Right cardiac atrium (tissue), 5 donors: ENCODE data around the gene ERBB3. TPM values are rescaled to one million over a fixed set of nuclear protein-coding genes. Genes with fewer than 3 reads are reported as not detected.

Source experiments
- ATAC-seq, 2 donors: fragments of 200-7000 bp; cut with Tn5 transposase; one replicate each; pipeline versions ENCODE4 v1.8.0 to v1.9.1; 2020; ENCODE audit warnings: moderate library complexity in 2 of 2, mild to moderate bottlenecking in 1 of 2
- DNase-seq, 3 donors: peaks; one replicate each; pipeline ENCODE4 v3.0.0-alpha.2; 2020
- H3K27ac ChIP-seq: one replicate; pipeline ENCODE4 v1.5.1; 2013; ENCODE audit warnings: mild to moderate bottlenecking, low read length, control low read depth, moderate library complexity
- H3K27me3 ChIP-seq: one replicate; pipeline ENCODE4 v1.6.1; 2013; ENCODE audit not compliant: control insufficient read depth, insufficient read depth
- H3K4me1 ChIP-seq: one replicate; pipeline ENCODE4 v1.6.1; 2013; ENCODE audit warnings: low read length; ENCODE audit not compliant: control insufficient read depth, insufficient read depth
- H3K4me3 ChIP-seq: one replicate; pipeline ENCODE4 v1.5.1; 2013; ENCODE audit warnings: low read length, control low read depth
- H3K9me3 ChIP-seq: one replicate; pipeline ENCODE4 v1.6.1; 2013; ENCODE audit warnings: low read length; ENCODE audit not compliant: control insufficient read depth
- WGBS: extraction: QIAGEN DNeasy Blood & Tissue Kit; methylation state at CpG from one replicate; pipeline ENCODE4 v1.1.7; 2013; 5-methylcytosine and 5-hydroxymethylcytosine counted together
- intact Hi-C, 4 donors: fragments of 100-400 bp; cut with DNase I; formaldehyde crosslinking; loops; one replicate each; pipeline versions ENCODE4 v1.11.0 to v1.14.0; 2022 to 2023
- polyA plus RNA-seq: library from polyadenylated mRNA; stranded (reverse); fragments of 200-250 nt; gene quantifications from one replicate; pipeline ENCODE4 v1.2.3, GENCODE V29; 2013
- total RNA-seq, 4 donors: library from RNA; stranded (reverse); fragmentation: NEBNext Ultra II Directional; extraction: Animal tissue kit (Norgen Biotek cat#: 25700); gene quantifications; one replicate each; pipeline ENCODE4 v1.2.1, GENCODE V29; 2021
- donor health status: healthy with polysubstance abuse.
- donor health status: DM: no; HTN: yes; CAD: no.
- donor health status: DM: no; HTN: no; CAD: no.
- donor health status: DM: no; HTN: yes; CAD: no; lungs with severe emphysema.
- donor health status: DM: yes; HTN: yes; CAD: no.

The ERBB3 gene
- total and polyA plus RNA-seq, 5 donors = 3.2 to 7.4 (median 6.4) TPM

- no peak for DNase-seq
- ATAC-seq = no peak
- intact Hi-C loops = no loop called here
Measured at GRCh38 chr12:56101045-56101444, 21.1 kb downstream of the ERBB3 start.

GRCh38 chr12:56102683-56103065 is 22.7 kb downstream of the ERBB3 start:
- Histone ChIP-seq H3K4me3 (no peak overlapping the region), H3K9me3 (no peaks in the 10 kb centered on the region), H3K27me3 (no peaks in the 10 kb centered on the region), H3K4me1 (no peaks in the 10 kb centered on the region), H3K27ac (no peak overlapping the region)
- 72% methylated on average over 1 of the region's 1 CpG for WGBS
- DNase-seq (no peak), ATAC-seq (no peak)
- intact Hi-C loops = no loop called here

More at GRCh38 chr12:56101045-56101444, 21.1 kb downstream of the ERBB3 start:
- Histone ChIP-seq H3K4me1 (no peaks in the 10 kb centered on the region), H3K27me3 (no peaks in the 10 kb centered on the region), H3K27ac (no peak overlapping the region), H3K9me3 (no peaks in the 10 kb centered on the region), H3K4me3 (no peak overlapping the region)
- WGBS = 83% methylated on average over 14 of the region's 14 CpGs

DNA sequence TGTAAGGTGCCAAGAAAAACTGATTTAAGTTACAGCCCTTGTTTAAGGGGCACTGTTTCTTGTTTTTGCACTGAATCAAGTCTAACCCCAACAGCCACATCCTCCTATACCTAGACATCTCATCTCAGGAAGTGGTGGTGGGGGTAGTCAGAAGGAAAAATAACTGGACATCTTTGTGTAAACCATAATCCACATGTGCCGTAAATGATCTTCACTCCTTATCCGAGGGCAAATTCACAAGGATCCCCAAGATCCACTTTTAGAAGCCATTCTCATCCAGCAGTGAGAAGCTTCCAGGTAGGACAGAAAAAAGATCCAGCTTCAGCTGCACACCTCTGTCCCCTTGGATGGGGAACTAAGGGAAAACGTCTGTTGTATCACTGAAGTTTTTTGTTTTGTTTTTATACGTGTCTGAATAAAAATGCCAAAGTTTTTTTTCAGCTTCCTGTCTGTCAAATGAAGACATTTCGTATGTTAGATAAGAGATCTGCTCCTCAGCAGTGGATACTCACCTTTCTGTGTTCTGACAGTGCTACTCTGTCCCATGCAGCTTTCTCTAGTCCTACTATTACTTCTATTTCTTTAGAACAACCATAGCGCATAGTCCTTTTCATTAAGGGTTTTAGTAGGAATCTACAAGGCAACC is 23.2 kb downstream of the ERBB3 start:
- H3K27me3 ChIP-seq = no peaks in the 10 kb centered on the region
- intact Hi-C loops = no loop called here
- ATAC-seq = no peak
- no peak overlapping the region for H3K27ac ChIP-seq
- peak overlapping the region; percentile 83 for H3K4me3 ChIP-seq
- no peaks in the 10 kb centered on the region for H3K4me1 ChIP-seq
- DNase-seq = no peak
- WGBS = 49% methylated on average over 6 of the region's 6 CpGs
- H3K9me3 ChIP-seq = no peaks in the 10 kb centered on the region

GRCh38 chr12:56103823-56104108 is 23.8 kb downstream of the ERBB3 start:
- ATAC-seq (no peak), DNase-seq (no peak)
- 2% methylated on average over 8 of the region's 8 CpGs for WGBS
- Histone ChIP-seq H3K4me1 (no peaks in the 10 kb centered on the region), H3K4me3 (peak overlapping the region; percentile 83), H3K9me3 (no peaks in the 10 kb centered on the region), H3K27me3 (no peaks in the 10 kb centered on the region), H3K27ac (peak overlapping the region; percentile 88)
- intact Hi-C loops = no loop called here

DNA sequence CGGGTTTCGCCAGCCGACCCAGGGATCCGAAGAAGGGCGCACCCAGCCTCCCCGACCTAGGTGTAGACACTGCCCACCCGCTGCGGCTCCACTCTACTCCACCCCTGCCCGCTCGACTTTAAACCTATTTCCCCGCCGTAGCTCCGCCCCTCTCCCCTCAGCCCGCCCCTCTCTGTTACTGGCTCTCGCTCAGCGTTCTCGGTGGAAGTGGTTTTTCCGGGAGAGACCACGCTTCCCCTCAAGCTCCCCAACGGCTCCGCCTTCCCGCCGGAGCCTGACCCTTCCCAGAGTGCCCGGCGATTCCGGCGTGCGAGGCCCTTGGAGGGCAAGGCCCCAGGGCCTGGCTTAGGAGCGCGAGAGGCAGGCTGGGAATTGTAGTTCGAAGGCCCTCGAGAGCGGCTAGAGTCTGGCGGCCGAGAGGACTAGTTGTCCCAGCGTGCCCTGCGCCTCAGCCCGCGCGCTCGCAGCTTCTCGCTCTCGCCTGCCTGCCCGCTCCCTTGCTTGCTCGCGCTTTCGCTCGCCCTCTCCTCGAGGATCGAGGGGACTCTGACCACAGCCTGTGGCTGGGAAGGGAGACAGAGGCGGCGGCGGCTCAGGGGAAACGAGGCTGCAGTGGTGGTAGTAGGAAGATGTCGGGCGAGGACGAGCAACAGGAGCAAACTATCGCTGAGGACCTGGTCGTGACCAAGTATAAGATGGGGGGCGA is 24.3 kb downstream of the ERBB3 start, which contains the start of gene PA2G4:
Gene PA2G4 (plus strand): TSS at position 451 of the 706 bp plus-strand sequence. CDS start 179 bp downstream, at position 630.
- peak within 1 kb of the TSS; percentile 88 for H3K27ac ChIP-seq
- H3K9me3 ChIP-seq = no peaks in the 10 kb centered on the region
- WGBS = under 1% methylated on average over 60 of the region's 60 CpGs
- ATAC-seq (peak; percentile 98 to 99), DNase-seq (peak; percentile 99)
- H3K4me1 ChIP-seq = no peaks in the 10 kb centered on the region
- intact Hi-C loops = no loop called here
- H3K4me3 ChIP-seq = peak within 1 kb of the TSS; percentile 83
- no peaks in the 10 kb centered on the region for H3K27me3 ChIP-seq

DNA sequence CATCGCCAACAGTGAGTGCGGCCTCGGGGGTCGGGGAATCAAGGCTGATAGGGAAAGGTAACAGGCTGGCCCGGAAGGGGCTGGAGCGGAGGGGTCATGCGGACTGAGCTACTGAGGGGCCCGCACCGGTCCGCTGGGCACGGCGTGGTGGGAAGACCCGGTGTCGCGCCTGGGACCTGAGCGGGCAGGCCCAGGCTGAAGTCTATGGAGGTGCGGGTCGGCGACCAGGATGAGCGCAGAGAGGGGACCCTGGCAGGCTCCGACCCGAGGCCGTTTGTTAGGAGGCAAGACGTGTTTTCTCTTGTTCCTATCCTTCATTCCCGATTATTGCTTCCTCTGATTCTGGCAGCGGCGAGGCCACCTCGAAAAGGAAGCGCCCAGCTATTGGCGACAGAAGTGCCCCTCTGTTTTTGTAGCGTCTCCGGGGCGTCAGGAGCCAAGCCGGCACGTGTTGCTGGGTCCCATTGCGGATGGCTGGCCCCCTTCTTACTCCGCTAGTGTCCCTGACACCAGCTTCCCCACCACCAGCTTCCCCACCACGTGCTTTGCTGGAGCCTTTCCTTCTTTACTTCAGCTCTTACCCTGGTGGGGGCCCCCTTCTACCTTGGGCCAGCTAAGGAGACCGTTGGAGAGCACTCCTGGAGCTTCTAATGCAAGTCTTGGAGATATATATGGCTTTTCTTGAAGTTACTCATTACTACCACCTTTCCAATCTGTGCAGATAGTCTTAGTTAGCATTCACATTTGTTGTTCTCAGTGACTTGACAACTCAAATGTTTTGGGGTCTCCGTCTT is 25.0 kb downstream of the ERBB3 start:
- WGBS = under 1% methylated on average over 40 of the region's 40 CpGs
- peak overlapping the region; percentile 48 for H3K4me3 ChIP-seq
- intact Hi-C loops = no loop called here
- no peaks in the 10 kb centered on the region for H3K4me1 ChIP-seq
- H3K9me3 ChIP-seq = no peaks in the 10 kb centered on the region
- no peaks in the 10 kb centered on the region for H3K27me3 ChIP-seq
- peak; percentile 31 to 50 for ATAC-seq
- peak; percentile 49 to 77 (median 52) for DNase-seq
- peak overlapping the region; percentile 84 for H3K27ac ChIP-seq

DNA sequence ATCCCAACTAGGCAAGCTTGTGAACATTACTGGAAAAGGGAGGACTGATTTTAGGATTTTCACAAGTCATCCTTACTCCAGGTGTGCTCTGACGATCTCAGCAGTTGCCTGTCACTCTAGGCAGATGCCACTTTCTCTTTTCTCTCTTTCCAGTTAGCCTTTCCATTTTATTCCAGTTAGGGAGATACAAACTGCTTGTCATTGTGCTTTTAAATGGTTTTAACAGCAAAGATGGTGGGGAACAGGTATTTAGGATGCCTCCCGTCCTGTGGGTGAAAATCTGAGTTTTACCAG is 25.6 kb downstream of the ERBB3 start:
- Histone ChIP-seq H3K4me1 (no peaks in the 10 kb centered on the region), H3K27me3 (no peaks in the 10 kb centered on the region), H3K27ac (no peak overlapping the region), H3K4me3 (peak overlapping the region; percentile 48), H3K9me3 (no peaks in the 10 kb centered on the region)
- no peak for ATAC-seq
- no peak for DNase-seq
- 33% methylated on average over 2 of the region's 2 CpGs for WGBS
- intact Hi-C loops = no loop called here

GRCh38 chr12:56107242-56107641 is 27.3 kb downstream of the ERBB3 start:
- Histone ChIP-seq H3K9me3 (no peaks in the 10 kb centered on the region), H3K27me3 (no peaks in the 10 kb centered on the region), H3K4me1 (no peaks in the 10 kb centered on the region), H3K4me3 (no peak overlapping the region), H3K27ac (no peak overlapping the region)
- intact Hi-C loops = no loop called here
- DNase-seq (no peak), ATAC-seq (no peak)
- WGBS = 91% methylated on average over 3 of the region's 3 CpGs

- peaks cover 2% of the 10 kb centered on the region for H3K4me1 ChIP-seq
- intact Hi-C loops = no loop called here
- H3K4me3 ChIP-seq = no peak overlapping the region
- H3K9me3 ChIP-seq = no peaks in the 10 kb centered on the region
- H3K27ac ChIP-seq = no peak overlapping the region
- DNase-seq (no peak), ATAC-seq (no peak)
- WGBS = 93% methylated on average over 5 of the region's 5 CpGs
- no peaks in the 10 kb centered on the region for H3K27me3 ChIP-seq
Measured at GRCh38 chr12:56110571-56110970, 30.6 kb downstream of the ERBB3 start.

GRCh38 chr12:56114084-56114483 is 34.1 kb downstream of the ERBB3 start:
- H3K4me3 ChIP-seq = no peak overlapping the region
- no peaks in the 10 kb centered on the region for H3K9me3 ChIP-seq
- DNase-seq = no peak
- H3K27ac ChIP-seq = no peak overlapping the region
- H3K27me3 ChIP-seq = no peaks in the 10 kb centered on the region
- ATAC-seq = no peak
- peaks cover 6% of the 10 kb centered on the region for H3K4me1 ChIP-seq
- 92% methylated on average over 1 of the region's 1 CpG for WGBS
- intact Hi-C loops = no loop called here

DNA sequence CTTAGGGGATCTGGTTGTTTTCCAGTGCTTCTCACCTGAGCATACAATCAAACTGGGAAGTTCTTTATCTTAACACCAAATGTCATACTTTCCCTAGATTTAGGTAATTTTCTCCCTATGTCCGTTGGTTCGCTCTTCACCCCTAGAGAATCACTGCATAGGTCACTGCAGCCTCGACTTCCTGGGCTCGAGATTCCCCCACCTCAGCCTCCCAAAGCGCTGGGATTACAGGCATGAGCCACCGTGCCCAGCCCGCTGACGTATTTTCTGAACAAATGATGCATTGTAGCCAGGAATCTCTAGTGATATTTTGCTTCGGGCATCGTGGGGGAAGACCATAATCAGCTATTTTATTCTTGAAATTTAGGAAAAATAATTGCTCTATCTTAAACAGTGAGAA is 35.4 kb downstream of the ERBB3 start:
- WGBS = 31% methylated on average over 10 of the region's 10 CpGs
- intact Hi-C loops = loop anchor here in 1 of 4 donors (5.0 kb wide), 1 partner anchor 42 kb away; the partner anchor contains the start of gene MYL6
- H3K27ac ChIP-seq = no peak overlapping the region
- DNase-seq (peak; percentile 47 to 77 (median 66)), ATAC-seq (no peak)
- H3K4me3 ChIP-seq = peak overlapping the region; percentile 96
- peaks cover 6% of the 10 kb centered on the region for H3K4me1 ChIP-seq
- no peaks in the 10 kb centered on the region for H3K9me3 ChIP-seq
- no peaks in the 10 kb centered on the region for H3K27me3 ChIP-seq
